Stimulated activated CD8-positive, alpha-beta memory T cell treated with anti-CD3 and anti-CD28 coated beads, Interleukin-4, amount 100 ng/mL, for 48 hours (primary cell): ENCODE measurements around the gene SLC26A4.

Experiments
- DNase-seq: peaks from one replicate; pipeline ENCODE4 v3.0.0-alpha.2; 2020

Gene SLC26A4

DNA sequence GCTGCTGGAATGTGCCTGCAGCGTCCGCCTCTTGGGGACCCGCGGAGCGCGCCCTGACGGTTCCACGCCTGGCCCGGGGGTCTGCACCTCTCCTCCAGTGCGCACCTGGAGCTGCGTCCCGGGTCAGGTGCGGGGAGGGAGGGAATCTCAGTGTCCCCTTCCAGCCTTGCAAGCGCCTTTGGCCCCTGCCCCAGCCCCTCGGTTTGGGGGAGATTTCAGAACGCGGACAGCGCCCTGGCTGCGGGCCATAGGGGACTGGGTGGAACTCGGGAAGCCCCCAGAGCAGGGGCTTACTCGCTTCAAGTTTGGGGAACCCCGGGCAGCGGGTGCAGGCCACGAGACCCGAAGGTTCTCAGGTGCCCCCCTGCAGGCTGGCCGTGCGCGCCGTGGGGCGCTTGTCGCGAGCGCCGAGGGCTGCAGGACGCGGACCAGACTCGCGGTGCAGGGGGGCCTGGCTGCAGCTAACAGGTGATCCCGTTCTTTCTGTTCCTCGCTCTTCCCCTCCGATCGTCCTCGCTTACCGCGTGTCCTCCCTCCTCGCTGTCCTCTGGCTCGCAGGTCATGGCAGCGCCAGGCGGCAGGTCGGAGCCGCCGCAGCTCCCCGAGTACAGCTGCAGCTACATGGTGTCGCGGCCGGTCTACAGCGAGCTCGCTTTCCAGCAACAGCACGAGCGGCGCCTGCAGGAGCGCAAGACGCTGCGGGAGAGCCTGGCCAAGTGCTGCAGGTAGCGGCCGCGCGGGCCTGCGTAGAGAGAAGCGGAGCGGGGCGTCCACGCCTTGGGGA, 645 bp downstream of the SLC26A4 start:
- DNase-seq, result peak; percentile 67

- DNase-seq, result no peak
These were observed 1.3 kb downstream of the SLC26A4 start for GRCh38 chr7:107661865-107662379.

- DNase-seq, result no peak
These were observed 2.6 kb downstream of the SLC26A4 start for GRCh38 chr7:107663196-107663595.

DNA sequence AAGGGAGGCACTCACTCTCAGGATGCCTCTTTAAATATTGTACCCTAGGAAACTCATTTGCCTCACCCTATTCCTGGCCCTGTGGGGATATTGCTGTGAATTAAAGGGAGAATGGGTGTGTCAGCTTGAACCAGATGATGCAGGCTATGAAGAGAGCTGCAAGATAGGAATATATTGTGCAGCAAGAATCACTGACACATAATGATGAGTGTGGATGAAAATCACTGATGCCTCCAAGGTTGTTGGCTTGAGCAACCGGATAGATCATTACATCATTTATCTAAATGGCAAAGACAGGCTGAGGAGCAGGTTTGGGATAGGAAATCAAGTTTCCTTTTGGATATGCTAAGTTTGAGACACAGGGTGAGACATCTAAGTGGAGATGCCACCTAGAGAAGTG, 6.2 kb downstream of the SLC26A4 start:
- DNase-seq, result no peak

- DNase-seq, result no peak
These were observed 6.7 kb downstream of the SLC26A4 start for GRCh38 chr7:107667341-107667740.

- no peak for DNase-seq
These were observed 7.7 kb downstream of the SLC26A4 start for GRCh38 chr7:107668296-107668695.

- no peak for DNase-seq
These were observed 11.6 kb downstream of the SLC26A4 start for GRCh38 chr7:107672183-107672582.

DNA sequence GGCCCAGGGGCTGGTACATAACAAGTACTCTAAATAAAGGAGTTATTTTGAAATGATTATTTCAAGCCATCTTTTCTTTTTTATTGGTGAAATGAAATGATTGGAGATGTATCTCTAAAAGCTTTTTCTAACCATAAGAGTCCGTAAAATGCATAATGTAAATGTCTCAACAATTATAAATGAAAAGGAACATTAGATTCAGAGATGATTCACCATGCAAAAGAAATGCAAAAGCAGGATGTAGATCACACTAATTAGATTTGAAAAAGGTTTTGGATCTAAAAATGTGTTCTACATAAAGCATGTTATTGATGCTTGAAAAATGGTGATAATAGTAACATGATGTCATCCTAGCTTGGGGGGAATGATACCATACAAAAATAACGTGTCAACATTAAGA, 15.6 kb downstream of the SLC26A4 start:
- DNase-seq, result no peak

GRCh38 chr7:107678110-107678753, 17.6 kb downstream of the SLC26A4 start:
- DNase-seq, result no peak

- DNase-seq, result no peak
These were observed 19.9 kb downstream of the SLC26A4 start for GRCh38 chr7:107680478-107680877.

GRCh38 chr7:107682886-107683285, 22.3 kb downstream of the SLC26A4 start:
- DNase-seq, result no peak

DNA sequence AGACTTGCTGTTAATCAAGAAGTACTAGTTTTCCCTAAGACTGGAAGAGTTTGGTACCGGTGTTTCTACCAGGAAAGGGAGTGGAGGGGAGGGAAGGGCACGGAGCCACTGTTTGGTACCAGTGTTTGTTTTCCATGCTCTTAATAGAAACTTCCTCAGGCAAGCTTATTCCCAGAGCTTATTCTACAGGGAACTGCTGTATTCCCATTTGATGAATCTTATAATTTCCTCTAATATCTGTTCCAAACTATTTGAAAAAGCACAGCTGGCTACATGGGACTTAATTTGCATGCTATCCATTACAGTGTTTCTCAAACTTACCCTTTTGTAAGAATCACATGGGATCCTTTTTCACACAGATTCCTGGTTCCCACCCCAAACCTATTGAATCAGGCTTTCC, 23.7 kb downstream of the SLC26A4 start:
- DNase-seq, result no peak

DNA sequence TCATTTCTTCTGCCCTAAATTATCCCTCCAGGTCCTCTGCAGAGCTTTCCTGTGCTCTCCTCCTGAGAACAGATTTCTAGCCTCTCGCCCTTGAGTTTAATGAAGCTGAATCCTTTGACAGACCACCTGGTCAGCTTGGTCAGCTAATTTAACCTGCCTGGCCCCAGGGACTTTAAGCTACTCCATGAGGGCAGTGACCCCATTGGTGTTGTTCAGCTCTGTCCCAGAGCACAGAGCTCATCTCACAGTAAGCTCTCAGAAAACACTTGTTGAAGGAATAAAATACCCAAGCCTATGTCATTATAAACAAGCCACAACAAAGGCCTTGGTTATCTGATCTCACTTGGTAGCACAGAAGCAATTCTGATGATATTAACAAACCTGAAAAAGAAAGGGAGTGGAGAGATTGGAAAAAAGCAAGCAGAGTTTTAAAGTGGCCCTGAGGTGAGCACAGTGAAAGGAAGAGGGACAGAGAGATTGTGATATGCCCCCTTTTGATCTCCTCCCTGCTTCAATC, 24.4 kb downstream of the SLC26A4 start:
- DNase-seq, result no peak

GRCh38 chr7:107686816-107687387, 26.3 kb downstream of the SLC26A4 start:
- DNase-seq, result no peak

GRCh38 chr7:107687656-107688055, 27.0 kb downstream of the SLC26A4 start:
- DNase-seq, result no peak

DNA sequence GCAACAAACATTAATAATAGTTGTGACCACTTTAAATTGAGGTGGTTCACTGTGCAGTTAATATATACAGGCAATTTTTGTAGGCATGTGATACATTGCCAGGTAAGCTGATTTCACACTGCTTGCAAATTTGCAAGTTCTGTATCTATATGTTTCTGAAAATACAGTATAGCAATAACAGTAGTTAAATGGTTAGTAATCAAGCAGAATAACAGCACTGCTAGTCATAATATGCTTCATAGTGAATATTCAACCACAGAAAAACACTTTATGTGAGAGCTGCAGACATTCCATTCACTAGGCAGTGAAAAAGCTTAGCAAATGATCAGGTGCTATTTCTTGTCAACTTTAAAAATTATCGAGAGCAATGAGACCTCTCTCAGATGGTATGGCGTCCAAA, 28.9 kb downstream of the SLC26A4 start:
- no peak for DNase-seq

GRCh38 chr7:107690084-107690483, 29.5 kb downstream of the SLC26A4 start:
- DNase-seq, result no peak

GRCh38 chr7:107690611-107691010, 30.0 kb downstream of the SLC26A4 start:
- no peak for DNase-seq

DNA sequence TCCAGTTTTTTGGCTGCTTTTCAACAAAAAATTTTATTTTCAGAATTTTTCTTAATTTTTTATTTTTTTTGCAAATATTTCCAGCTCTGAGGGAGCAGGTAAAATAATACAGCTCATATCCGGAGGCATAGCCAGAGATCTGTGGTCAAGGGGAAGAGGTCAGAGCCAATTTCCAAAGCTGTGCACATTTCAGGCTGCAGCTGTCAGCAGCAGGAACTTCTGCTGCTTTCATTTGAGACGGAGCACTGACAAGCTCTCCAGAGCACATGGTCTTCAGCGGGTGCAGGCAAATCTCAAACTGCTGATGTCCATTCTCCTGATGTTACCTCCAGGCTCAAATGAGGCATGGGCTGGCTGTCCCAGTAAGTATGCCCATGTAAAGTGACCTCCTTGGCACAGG, 31.1 kb downstream of the SLC26A4 start:
- no peak for DNase-seq

DNA sequence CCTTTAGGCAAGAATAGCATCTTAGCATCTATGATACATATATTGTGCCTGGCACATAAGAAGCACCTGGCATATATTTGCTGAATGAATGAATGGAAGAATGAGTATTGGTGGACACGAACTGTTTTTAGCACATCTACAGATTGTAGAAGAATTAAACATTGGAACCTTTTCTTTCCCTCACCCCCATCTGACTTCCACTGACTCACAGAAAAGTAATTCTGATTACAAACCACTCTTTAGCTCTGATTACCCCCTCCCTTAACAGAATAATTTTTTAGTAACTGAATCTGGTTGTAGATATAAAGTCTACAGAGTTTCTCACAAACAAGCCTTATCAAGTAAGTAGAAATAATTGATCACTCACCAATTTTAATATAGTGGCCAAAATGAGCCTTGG, 31.9 kb downstream of the SLC26A4 start:
- DNase-seq, result no peak

DNA sequence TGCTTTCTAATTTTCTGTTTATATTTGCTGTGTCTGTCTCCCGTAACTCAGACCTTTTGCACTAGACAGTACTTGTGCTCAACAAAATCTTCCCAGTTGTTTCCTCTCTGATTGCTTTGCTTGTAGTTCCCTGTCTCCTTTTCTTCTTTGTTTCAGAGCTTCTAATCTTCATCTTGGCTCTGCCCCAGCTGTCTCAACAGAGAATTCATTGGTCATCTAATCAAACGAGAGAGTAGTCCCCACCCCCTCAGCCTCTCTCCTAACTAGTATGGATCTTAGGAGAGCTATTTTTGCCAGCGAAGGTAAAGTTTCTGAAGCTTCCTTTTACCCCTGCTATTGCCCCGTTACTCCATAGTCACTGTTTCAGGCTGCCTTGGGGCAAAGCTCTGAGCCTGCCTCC, 32.8 kb downstream of the SLC26A4 start:
- no peak for DNase-seq

DNA sequence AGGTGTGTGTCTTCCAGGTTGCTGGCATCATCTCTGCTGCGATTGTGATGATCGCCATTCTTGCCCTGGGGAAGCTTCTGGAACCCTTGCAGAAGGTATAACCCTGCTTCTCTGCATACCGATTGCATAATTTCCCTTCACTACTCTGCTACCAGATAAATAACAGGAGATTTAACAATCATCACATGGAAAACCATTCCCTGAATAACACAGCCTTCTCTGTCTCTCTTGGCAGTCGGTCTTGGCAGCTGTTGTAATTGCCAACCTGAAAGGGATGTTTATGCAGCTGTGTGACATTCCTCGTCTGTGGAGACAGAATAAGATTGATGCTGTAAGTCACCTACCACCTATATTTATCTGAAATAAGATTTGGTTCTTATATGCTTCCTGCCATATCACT, 33.8 kb downstream of the SLC26A4 start:
- no peak for DNase-seq

GRCh38 chr7:107696330-107696946, 35.8 kb downstream of the SLC26A4 start:
- no peak for DNase-seq
